ENCODE measurements around the gene BUB1B. TPM values are rescaled to one million over a fixed set of nuclear protein-coding genes. Genes with fewer than 3 reads are reported as not detected.
"Not testable (repeated sequence)": the region's sequence is repeated elsewhere in the genome, so short reads cannot be mapped to it uniquely, and the experiment has no call there.

The BUB1B gene
- total and polyA plus RNA-seq, 7 donors: 0.33 to 9.6 (median 1.8) TPM

DNA sequence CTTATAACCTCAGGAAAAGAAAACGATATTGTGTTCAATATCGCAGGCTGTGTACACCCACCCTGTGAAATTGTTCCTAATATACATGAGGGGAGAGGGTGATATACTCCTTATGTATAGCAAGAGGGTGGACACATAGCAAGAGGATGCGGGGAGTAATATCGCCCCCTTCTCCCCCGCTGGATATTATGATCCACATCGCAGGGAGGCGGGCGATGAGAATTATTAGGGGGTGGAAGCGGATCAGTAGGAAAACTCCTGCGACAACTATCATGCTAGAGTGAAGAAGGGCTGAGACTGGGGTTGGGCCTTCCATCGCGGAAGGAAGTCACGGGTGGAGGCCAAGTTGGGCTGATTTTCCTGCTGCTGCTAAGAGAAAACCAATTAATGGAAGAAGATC lies 27.3 kb upstream of the BUB1B start:
- H3K9me3 ChIP-seq: no peaks in the 10 kb centered on the region
- WGBS, 2 donors: 95 to 96% methylated on average over 13 of the region's 13 CpGs
- H3K4me3 ChIP-seq: no peak overlapping the region
- peaks cover 0 to 4% (median 0%) of the 10 kb centered on the region in 3 donors for H3K27me3 ChIP-seq
- no peak overlapping the region for H3K27ac ChIP-seq
- DNase-seq: no peak
- intact Hi-C loops (cut with DNase I): no loop called here
- no peaks in the 10 kb centered on the region for H3K4me1 ChIP-seq
- TF ChIP-seq POLR2AphosphoS5 (IDR thresholded peaks at IDR 0.05) (no peak), EP300 (IDR thresholded peaks at IDR 0.05) (no peak), POLR2A (IDR thresholded peaks at IDR 0.05) (no peak)
- TF ChIP-seq, protein P1, sequence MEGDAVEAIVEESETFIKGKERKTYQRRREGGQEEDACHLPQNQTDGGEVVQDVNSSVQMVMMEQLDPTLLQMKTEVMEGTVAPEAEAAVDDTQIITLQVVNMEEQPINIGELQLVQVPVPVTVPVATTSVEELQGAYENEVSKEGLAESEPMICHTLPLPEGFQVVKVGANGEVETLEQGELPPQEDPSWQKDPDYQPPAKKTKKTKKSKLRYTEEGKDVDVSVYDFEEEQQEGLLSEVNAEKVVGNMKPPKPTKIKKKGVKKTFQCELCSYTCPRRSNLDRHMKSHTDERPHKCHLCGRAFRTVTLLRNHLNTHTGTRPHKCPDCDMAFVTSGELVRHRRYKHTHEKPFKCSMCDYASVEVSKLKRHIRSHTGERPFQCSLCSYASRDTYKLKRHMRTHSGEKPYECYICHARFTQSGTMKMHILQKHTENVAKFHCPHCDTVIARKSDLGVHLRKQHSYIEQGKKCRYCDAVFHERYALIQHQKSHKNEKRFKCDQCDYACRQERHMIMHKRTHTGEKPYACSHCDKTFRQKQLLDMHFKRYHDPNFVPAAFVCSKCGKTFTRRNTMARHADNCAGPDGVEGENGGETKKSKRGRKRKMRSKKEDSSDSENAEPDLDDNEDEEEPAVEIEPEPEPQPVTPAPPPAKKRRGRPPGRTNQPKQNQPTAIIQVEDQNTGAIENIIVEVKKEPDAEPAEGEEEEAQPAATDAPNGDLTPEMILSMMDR (IDR thresholded peaks at IDR 0.05): no peak
- no peaks in the 10 kb centered on the region for H3K36me3 ChIP-seq

DNA sequence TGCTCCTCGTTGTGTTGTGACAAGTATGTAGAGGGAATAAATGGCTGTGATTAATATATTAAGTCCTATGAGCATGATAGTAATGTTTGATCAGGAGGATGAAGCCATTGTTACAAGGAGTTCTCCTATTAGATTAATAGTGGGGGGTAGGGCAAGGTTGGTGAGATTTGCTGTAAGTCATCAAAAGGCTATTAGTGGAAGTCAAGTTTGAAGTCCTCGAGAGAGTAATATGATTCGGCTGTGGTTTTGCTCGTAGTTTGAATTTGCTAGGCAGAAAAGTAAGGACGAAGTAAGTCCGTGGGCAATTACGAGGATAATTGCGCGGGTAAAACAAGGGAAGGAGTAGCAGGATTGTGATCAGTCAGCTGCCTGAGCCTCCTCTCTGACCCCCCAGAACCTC lies 26.0 kb upstream of the BUB1B start:
- no peak for TF ChIP-seq EP300 (IDR thresholded peaks at IDR 0.05)
- no peak for TF ChIP-seq POLR2AphosphoS5 (IDR thresholded peaks at IDR 0.05)
- TF ChIP-seq, protein P1 (IDR thresholded peaks at IDR 0.05): no peak
- no peak for TF ChIP-seq POLR2A (IDR thresholded peaks at IDR 0.05)
- DNase-seq: no peak
- 83 to 87% methylated on average over 9 of the region's 9 CpGs for WGBS, 2 donors

DNA sequence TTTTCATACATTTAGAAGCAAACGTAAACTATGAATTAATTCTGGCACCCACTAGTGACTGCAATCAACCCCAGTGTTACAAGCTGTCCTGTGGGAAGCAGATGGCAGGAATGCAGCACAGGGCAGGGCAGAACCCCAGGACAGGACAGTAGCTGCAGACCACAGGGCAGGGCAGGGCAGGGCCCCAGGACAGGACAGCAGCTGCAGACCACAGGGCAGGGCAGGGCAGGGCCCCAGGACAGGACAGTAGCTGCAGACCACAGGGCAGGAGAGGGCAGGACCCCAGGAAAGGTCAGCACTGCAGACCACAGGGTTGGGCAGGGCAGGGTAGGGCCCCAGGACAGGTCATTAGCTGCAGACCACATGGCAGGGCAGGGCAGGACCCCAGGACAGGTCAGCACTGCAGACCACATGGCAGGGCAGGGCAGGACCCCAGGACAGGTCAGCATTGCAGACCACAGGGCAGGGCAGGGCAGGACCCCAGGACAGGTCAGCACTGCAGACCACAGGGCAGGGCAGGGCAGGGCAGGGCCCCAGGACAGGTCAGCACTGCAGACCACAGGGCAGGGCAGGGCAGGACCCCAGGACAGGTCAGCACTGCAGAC lies 24.9 kb upstream of the BUB1B start:
- H3K9me3 ChIP-seq; H3K27ac ChIP-seq; H3K27me3 ChIP-seq; H3K4me3 ChIP-seq; DNase-seq; H3K4me1 ChIP-seq; intact Hi-C loops (cut with DNase I); H3K36me3 ChIP-seq: not testable (repeated sequence)
- WGBS, 2 donors: 74 to 83% methylated on average over 1 of the region's 1 CpG

More for the DNA sequence above, 26.0 kb upstream of the BUB1B start:
- Histone ChIP-seq H3K27ac (no peak overlapping the region), H3K36me3 (no peaks in the 10 kb centered on the region), H3K27me3 (peaks cover 0 to 2% (median 0%) of the 10 kb centered on the region in 3 donors), H3K9me3 (no peaks in the 10 kb centered on the region), H3K4me1 (no peaks in the 10 kb centered on the region), H3K4me3 (no peak overlapping the region)
- intact Hi-C loops (cut with DNase I): no loop called here

DNA sequence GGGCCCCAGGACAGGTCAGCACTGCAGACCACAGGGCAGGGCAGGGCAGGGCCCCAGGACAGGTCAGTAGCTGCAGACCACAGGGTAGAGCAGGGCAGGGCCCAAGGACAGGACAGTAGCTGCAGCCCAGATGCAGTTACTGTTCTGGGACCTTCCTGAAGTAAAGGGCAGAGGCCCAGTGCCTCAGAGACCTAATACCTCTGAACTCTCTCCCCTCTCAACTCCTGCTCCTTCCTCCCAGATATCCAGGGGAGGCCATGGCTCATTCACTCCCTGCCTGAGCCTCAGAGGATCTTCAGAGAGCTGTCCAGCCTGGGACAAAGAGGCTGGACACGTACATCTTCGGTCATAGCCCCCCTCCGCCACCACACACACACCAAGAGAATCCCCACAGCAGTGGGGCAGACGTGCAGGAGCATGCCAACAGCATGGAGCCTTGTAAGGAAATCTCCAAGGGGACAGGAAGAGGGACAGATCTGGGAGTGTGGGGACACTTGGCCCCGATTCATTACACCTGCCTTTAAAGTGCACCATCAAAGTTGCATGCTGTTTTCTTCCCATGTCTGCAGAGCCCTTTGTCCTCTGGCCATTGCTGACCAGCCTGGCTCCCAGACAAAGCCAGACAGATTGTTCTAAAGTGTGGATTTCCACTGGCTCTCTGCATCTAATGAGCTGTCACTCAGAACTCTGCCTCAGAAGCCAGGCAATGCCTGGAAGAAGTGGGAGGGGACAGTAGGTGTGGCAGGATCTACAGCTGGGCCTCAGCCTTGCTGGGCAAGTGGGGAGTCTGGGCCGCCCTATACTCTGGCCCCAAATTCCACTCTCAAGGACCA lies 24.2 kb upstream of the BUB1B start:
- no peak for DNase-seq
- Histone ChIP-seq H3K27me3 (no peaks in the 10 kb centered on the region), H3K27ac (no peak overlapping the region), H3K36me3 (no peaks in the 10 kb centered on the region), H3K4me1 (no peaks in the 10 kb centered on the region), H3K9me3 (no peaks in the 10 kb centered on the region), H3K4me3 (no peak overlapping the region)
- intact Hi-C loops (cut with DNase I): no loop called here
- WGBS, 2 donors: 89 to 90% methylated on average over 6 of the region's 6 CpGs
- TF ChIP-seq, protein P1 (IDR thresholded peaks at IDR 0.05): no peak
- TF ChIP-seq POLR2A (IDR thresholded peaks at IDR 0.05) (no peak), EP300 (IDR thresholded peaks at IDR 0.05) (no peak), POLR2AphosphoS5 (IDR thresholded peaks at IDR 0.05) (no peak)

DNA sequence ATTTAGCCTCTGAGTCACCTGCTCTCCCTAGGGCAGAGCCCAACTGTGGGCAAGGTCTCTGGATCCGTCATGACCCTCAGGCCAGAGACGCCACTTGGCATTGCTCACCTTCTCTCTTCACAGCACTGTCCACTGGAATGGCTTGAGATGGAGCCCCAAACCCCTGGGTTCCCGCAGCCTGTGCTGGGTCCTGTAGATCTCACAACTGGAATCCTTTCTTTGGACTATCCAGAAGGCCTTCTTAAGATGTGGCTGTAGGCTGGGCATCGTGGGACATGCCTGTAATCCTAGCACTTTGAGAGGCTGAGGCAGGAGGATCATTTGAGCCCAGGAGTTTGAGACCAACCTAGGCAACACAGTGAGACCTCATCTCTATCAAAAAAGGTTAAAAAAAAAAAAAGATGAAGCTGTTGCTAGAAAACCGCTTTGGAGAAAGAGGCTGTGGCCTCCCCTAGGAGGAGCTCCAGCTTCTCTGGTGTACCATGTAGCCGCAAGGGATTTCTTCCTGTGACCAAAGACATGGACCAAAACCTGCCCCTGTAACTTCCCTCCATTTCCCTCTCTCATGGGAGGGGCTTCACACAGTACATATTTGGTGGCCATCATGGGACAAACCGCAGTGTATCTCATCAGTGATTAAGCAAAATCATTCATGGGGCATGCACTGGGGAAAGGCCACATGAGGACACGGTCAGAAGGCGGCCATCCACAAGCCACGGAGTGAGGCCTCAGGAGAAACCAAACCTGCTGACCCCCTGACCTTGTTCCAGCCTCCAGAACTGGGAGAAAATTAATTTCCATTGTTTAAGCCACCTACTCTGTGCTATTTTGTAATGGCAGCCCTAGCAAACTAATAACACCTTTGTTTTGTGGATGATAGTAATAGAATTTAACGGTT lies 23.3 kb upstream of the BUB1B start:
- no peak for TF ChIP-seq POLR2A (IDR thresholded peaks at IDR 0.05)
- intact Hi-C loops (cut with DNase I): no loop called here
- no peaks in the 10 kb centered on the region for H3K27me3 ChIP-seq

DNA sequence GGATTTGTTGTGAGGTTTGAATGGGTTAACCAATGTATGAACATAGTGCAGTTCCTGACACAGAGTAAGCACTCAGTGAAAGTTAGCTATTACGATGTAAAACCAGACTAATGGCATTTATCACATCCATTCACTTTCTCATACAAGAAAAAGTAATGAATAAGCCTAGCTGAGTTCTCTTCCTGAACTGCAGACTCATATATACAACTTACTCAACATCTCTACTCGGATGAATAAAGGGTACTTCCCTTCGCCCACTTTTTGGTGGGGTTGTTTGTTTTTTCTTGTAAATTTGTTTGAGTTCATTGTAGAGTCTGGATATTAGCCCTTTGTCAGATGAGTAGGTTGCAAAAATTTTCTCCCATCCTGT lies 22.7 kb upstream of the BUB1B start:
- H3K27ac ChIP-seq; DNase-seq; H3K36me3 ChIP-seq; H3K9me3 ChIP-seq; intact Hi-C loops (cut with DNase I); H3K4me1 ChIP-seq; H3K27me3 ChIP-seq; H3K4me3 ChIP-seq: not testable (repeated sequence)
- WGBS, 2 donors: 59 to 72% methylated on average over 3 of the region's 3 CpGs

More for the DNA sequence above, 23.3 kb upstream of the BUB1B start:
- Histone ChIP-seq H3K4me3 (no peak overlapping the region), H3K36me3 (no peaks in the 10 kb centered on the region), H3K27ac (no peak overlapping the region), H3K9me3 (no peaks in the 10 kb centered on the region), H3K4me1 (no peaks in the 10 kb centered on the region)
- 91 to 95% methylated on average over 11 of the region's 11 CpGs for WGBS, 2 donors
- no peak for DNase-seq

All from sigmoid colon (tissue), 7 donors.